IPS DF 4.7 (cell line): Measurements from ENCODE around the gene RPS18.
"Not testable (repeated sequence)": the region's sequence is repeated elsewhere in the genome, so short reads cannot be mapped to it uniquely, and the experiment has no call there.

ENCODE experiments used
- DNase-seq: peaks from one replicate; pipeline ENCODE4 v3.0.0-alpha.2; 2013; ENCODE audit warnings: low spot score; ENCODE audit errors: extremely low read depth

RPS18 gene

DNA sequence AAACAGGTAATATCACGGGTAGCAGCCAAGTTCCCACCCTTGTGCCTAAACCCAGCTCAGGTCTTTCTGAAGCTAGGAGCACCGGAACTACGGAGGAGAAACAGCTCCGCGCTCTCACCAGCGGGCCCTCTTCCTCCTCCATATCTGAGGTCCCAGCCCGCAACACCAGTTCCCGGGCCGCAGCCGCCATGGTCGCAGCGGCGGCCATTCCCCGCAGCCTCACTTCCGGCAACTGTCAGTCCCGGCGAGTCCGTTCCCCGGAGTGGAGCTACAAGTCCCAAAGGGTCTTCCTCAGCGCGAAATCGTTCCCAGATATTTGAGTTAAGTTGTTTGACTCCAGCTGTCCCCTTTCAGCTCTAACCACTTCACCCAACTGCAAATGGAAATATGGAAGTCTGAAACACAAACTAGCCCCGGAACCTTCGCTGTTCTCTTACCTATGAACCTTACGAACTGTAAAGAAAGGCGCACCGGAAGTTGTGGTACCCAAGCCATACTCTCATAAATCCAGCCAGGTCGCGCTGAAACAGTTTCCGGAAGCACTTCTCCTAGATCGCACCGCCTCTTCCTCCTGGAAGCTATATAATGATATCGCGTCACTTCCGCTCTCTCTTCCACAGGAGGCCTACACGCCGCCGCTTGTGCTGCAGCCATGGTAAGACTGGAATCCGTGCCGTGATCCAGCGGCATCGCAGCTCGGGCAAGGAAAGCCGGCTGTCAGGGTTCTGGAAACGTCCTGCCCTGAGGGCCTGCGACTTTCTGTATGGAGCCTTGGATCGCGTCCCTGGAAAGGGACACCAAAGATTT is at the start of gene RPS18, which contains the start of gene VPS52:
RPS18 (plus strand) TSS at position 608 of the 807 bp plus-strand sequence; CDS start at position 653, 45 bp downstream.
VPS52 (minus strand) TSS at position 409 of the 807 bp plus-strand sequence; CDS start at position 208, 201 bp downstream.
- DNase-seq: peak; percentile 98

GRCh38 chr6:33226503-33227120 is 45.3 kb upstream of the RPS18 start:
- DNase-seq: not testable (repeated sequence)

DNA sequence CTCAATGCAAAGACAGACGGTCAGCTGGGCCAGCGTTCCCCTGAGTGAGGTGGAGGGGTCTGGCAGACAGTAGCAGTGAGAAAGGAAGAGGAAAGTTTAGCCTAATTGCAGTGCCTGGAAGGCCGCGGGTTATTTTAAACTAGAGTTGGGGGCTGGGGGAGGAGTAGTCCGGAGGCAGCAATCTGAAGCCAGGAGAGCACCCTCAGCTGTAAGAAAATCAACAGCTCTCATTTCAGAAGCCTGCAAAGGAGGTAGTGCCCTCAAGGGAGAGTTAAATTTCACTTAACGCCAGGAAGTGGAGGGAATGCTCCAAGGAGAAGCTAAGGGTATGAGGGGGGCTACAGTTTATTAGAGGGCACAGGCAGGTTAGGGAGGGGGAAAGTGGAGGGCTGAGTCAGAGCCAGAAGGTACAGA is 36.6 kb upstream of the RPS18 start:
- DNase-seq: no peak

- DNase-seq: no peak
Measured at GRCh38 chr6:33236328-33236727, 35.5 kb upstream of the RPS18 start.

GRCh38 chr6:33236852-33237251 is 35.0 kb upstream of the RPS18 start:
- no peak for DNase-seq

- no peak for DNase-seq
Measured at GRCh38 chr6:33237741-33238140, 34.1 kb upstream of the RPS18 start.

DNA sequence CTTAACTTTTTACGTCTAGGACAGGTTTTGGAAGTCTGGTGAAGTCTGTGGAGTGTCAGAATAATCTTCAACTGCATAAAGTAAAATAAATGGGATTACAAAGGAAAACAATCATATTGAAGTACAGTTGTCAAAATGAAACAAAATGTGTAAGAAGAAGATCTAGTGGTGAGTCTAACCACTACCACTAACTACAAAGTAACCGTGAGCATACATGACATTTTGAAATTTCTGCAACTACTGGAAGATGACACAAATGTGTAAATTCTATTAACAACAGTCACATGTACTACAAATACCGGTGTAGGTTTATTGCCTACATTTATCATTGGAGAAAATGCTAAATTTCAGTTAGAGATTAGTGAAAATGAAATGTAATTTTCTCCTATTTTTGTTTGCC is 29.9 kb upstream of the RPS18 start:
- DNase-seq: no peak

DNA sequence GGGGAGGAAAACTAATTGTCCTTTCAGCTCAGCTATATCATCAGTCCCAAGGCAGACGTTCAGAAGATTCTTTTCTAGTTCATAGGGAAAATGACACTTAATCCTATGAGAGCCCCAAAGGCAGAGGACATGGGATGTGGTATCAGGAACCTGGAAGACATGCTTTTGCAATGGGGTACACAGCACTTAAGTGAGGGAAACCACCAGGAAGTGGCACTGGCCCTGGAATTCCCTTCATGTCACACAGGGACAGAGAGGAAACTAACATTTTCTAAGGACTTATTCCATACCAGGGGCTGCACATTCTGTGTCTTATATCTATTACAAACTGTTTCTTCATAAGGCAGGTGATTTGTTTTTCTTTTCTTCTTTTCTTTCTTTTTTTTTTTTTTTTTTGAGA is 28.4 kb upstream of the RPS18 start:
- DNase-seq: no peak

DNA sequence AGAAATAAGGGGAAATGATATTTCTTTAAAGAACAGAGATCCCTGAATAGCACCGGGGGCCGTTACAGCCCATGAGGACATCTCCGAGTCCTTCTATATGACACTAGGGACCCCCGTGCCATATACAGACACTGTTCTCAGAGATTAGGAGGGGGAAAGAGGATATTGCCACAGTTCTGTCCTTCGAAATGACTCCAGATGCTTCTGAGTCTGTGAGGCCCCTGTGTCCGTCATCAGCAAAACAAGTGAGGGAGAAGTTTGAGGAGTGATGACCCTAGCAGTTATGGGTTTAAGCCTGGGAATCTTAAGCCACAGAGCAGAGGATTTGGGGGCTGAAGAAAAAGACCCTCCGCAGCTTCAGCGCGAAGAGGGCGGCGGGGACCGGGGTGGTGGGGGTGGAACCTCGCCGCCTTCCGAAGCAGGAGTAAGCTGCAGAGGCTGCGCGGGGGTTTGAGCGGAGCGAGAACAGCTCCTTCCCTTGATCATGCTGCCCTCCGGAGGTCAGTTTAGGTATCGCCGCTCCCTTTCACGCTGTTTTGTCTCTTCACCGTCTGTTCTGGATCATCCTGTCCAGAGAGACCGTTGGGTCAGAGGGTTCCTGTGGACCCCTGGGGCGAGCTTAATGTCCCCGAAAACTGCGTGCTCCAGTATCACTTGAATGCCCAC is 23.8 kb upstream of the RPS18 start:
- DNase-seq: peak; percentile 64

- DNase-seq: no peak
Measured at GRCh38 chr6:33248643-33248931, 23.3 kb upstream of the RPS18 start.

DNA sequence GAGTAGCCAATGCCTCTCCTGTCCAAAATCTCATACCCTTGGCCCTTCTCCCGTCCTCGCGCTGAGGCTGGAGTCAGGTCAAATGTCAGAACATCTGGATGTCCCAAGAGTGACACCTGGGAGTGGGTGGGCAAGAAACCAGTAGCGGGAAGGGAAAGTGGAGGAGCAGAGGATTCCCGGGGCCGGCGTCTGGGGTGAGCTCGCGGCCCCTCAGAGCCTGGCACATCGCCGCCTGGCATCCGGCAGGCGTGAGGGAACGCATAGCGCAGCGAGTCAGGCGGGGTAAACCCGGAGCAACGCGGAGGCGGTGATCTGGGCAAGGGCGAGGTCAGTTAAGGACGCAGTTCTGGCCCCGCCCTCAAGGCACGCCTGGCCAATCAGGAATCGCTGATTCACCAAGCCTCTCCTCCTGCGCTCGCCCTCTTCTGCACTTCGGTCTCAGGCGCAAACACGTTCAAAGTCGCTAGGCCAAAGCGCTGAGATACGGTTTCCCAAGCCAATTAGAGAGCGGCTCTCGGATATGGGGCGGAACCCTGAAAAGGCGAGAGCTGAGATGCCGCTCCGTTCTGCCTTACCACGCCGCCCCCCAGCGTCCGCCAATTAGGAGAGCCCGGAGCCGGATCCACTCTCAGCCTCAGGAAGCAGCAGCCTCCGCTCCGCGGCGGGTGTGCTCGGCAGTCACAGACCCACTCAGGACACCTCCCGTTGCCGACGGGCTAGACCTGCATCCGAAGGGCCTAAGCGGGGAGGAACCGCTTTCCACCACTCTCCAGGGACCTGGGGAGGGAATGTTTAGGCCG is 22.7 kb upstream of the RPS18 start:
- peak; percentile 98 for DNase-seq

GRCh38 chr6:33249732-33250630 is 21.9 kb upstream of the RPS18 start:
- DNase-seq: no peak

GRCh38 chr6:33250731-33251130 is 21.1 kb upstream of the RPS18 start:
- DNase-seq: no peak

DNA sequence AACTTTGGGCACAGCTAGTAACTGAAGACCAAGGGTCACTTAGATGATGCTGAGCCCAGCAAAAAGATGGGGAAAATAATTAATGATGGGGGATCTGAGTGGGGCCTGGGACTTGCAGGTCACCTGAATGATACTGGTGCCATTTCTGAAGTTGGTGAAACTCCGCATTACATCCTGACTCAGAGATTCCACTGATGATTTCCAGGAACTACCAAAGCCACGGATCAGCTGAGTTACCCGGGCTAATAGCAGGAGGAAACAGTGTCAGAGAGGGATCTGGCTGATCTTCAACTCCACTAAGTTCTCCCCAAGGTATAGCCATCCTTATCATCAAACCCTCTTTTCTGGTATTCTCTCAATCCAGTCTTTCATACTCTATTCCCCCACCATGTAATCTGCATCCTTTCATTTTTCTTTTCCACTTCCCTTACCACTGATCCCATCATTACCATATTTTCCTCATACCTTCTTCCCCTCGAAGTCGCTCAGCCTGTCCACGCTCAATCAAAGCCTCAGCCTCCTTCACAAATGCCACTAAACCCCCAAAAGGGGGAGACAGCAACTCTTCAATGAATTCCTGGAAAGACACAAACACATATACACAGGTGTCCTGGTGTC is 20.4 kb upstream of the RPS18 start:
- no peak for DNase-seq

DNA sequence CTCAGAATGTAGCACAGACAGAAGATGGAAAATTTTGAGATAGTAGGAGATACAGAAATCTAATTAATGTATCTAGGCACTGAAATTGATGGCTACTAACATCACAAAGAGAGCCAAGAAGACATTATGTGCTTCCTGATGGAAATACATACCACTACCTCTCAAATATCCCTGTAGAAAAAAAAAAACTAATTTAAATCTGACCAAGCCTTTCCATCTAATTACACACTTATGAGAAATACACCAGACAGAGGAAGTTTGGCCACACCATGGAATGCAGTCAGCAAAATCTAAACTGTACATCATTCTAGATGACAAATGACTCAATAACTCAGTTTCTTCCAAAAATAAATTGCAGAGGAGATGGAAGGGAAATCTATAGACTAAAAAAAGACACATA is 19.1 kb upstream of the RPS18 start:
- no peak for DNase-seq

GRCh38 chr6:33254591-33254990 is 17.3 kb upstream of the RPS18 start:
- DNase-seq: no peak

GRCh38 chr6:33259032-33259431 is 12.8 kb upstream of the RPS18 start:
- no peak for DNase-seq

DNA sequence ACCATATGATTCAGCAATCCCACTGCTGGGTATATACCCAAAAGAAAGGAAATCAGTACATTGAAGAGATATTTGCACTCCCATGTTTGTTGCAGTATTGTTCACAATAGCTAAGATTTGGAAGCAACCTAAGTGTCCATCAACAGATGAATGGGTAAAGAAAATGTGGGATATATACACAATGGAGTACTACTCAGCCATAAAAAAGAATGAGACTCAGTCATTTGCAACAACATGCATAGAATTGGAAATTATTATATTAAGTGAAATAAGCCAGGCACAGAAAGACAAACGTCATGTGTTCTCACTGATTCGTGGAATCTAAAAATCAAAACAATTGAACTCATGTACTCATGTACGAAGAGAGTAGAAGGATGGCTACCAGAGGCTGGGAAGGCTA is 9.4 kb upstream of the RPS18 start:
- DNase-seq: not testable (repeated sequence)

DNA sequence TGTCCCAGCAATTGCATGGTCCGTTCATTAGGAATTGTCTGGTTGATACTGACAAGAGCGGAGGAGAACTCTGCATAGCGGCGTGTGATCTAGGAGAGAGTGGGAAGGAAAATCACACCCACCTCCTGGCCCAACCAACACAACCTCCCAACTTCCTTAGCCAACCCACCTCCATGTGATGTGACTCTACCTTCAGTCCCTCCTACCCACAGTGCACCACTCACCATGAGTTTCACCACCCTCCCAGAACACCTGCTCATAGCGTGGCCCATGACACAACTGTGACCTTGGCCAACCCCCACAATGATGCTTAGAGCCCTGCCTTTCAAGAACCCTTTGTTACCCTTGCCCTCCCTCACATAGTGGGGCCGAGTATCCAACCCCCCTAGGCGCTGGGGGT is 7.9 kb upstream of the RPS18 start:
- DNase-seq: no peak

DNA sequence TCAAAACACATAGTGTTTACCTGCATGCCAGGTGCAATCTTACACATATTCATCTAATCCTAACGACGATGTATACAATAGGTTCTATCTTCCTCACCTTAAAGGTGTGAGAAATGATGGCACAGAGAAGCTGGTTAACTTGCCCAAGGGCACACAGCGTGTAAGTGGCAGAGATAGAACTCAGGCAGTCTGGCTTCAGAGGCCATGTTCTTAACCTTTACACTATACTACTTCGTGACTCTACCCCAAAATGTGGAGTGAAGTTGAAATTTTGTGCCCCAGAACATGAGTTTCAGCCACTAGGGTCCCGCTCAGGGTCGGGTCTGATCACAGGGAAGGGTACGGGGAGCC is 783 bp upstream of the RPS18 start:
- DNase-seq: no peak
